HG03432 (cell line): ENCODE results near the gene TNS2.
"Not testable (repeated sequence)": the region's sequence is repeated elsewhere in the genome, so short reads cannot be mapped to it uniquely, and the experiment has no call there.

Experiments used
- ATAC-seq: cut with Tn5 transposase; IDR thresholded peaks from one replicate; pipeline ENCODE4 v1.9.1; 2021; ENCODE audit warnings: mild to moderate bottlenecking, moderate library complexity; ENCODE audit not compliant: unreplicated experiment

Gene TNS2

DNA sequence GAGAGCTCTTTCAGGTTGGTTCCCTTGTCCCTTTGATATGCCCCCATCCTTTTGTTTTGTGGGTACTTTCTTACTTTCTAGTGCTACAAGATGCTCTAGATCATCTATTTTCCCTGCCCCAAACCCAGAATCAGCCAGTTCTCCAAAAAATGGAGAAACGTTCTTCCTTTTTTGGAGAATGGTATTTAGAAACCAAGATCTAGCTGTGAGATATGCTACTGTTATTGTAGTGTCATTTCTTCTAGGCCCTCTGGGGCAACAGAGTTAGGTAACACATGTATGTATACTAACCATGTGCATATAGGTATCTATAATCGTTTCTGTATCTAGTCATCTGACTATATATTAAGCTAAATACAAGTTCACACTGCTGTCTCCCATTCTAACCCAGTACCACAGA is 40.7 kb downstream of the TNS2 start:
- ATAC-seq: no peak

DNA sequence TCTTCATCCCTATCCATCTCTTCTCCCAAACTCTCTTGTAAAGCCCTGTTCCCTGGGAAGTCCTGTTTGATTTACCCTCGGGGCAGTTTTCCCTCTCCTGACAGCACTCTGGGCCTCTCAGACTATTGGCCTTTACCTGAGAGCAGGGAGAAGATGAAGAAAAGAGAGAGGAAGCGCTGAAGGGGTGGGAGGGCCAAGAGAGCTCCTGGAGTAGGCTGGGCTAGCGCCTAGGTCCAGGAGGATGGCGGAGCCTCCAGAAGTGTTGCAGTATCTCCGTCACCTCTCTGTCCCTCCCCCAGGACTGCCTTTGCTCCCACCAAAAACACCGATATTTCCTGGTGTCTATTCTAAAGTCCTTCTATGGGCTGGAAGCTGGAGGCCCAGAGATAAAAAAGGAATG is 41.9 kb downstream of the TNS2 start:
- no peak for ATAC-seq

GRCh38 chr12:53093777-53094393 is 44.0 kb downstream of the TNS2 start:
- ATAC-seq: no peak

DNA sequence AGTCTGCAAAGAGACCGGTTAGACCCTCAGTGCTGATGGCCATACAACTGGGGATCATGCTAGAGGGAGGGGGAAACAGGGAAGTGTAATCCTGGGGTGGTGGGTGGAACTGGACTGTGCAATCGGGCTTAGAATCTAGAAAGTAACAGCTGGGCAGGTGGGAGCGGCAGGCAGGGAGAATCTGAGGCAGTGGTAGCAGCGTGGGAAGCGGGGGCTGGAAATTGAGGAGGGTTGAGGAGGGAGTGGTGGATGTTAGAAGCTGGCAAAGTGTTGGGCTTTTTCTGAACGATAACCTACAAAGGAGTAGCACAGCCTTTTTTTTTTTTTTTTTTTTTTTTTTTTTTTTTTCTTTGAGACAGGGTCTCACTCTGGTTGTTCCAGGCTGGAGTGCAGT is 44.5 kb downstream of the TNS2 start:
- no peak for ATAC-seq

GRCh38 chr12:53094796-53095595 is 45.1 kb downstream of the TNS2 start:
- ATAC-seq: not testable (repeated sequence)

DNA sequence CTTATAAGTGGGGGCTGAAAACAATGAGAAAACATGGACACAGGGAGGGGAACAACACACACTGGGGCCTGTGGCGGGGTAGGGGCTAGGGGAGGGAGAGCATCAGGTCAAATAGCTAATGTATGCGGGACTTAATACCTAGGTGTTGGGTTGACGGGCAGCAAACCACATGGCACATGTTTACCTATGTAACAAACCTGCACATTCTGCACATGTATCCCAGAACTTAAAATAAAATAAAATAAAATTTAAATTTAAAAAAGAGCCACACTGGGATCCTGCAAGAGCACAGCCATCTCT is 45.7 kb downstream of the TNS2 start:
- ATAC-seq: not testable (repeated sequence)

DNA sequence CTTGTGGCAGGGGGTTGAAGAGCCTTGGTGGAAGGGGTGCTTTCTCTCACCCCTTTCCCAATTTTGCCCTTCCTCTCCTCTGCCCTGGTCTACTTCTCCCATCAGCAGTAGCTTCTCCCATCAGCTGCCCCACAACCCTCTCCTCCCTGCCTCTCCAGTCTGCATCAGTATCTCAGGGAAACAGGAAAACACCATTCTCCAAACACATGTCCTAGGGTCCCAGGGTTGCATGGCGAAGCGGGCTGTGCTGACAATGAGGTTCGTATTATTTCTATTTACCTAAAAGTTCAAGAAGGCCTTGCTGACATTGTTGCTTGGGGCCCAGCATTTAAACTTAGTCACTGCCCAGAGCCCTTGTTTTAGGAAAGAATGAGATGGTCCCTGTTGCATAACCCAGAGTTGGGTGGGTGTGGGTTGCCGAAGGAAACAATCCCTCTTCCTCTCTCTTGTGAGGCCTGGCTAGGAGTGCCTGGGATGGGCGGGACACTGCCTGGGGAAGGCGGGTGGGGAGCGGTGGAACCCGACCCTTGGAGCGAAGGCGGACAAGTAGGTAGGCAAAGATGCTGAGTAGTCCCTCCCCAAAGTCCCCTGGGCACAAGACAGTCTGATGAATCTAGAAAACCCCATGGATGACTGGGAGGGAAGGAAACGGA is 46.4 kb downstream of the TNS2 start:
- no peak for ATAC-seq

GRCh38 chr12:53096759-53097158 is 46.9 kb downstream of the TNS2 start:
- no peak for ATAC-seq

GRCh38 chr12:53097207-53097563 is 47.3 kb downstream of the TNS2 start:
- ATAC-seq: no peak

DNA sequence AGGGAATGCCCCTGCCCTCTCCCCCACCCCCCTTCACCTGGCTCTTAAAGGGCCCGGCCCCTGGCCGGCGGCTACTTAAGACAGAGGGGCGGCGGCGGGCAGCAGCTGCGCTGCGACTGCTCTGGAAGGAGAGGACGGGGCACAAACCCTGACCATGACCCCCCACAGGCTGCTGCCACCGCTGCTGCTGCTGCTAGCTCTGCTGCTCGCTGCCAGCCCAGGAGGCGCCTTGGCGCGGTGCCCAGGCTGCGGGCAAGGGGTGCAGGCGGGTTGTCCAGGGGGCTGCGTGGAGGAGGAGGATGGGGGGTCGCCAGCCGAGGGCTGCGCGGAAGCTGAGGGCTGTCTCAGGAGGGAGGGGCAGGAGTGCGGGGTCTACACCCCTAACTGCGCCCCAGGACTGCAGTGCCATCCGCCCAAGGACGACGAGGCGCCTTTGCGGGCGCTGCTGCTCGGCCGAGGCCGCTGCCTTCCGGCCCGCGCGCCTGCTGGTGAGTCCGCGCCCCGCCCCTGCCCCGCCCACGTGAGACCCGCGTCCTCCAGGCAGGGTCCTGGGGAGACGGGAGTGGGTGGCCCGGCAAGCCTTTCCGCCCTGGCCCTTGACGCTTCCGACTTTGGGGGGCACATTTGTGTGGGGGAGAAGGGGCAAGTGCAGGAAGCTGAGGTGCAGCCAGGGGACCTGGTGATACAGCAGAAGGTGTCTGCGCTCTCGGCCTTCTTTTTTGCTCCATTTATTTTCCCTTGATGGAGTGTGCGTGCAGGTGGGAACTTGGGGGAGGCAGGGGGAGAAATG is 47.9 kb downstream of the TNS2 start, which contains the start of gene IGFBP6:
IGFBP6 (plus strand) TSS at position 104 of the 790 bp plus-strand sequence; CDS start at position 155, 51 bp downstream.
- peak; percentile 54 for ATAC-seq

GRCh38 chr12:53098354-53098981 is 48.6 kb downstream of the TNS2 start:
- no peak for ATAC-seq

DNA sequence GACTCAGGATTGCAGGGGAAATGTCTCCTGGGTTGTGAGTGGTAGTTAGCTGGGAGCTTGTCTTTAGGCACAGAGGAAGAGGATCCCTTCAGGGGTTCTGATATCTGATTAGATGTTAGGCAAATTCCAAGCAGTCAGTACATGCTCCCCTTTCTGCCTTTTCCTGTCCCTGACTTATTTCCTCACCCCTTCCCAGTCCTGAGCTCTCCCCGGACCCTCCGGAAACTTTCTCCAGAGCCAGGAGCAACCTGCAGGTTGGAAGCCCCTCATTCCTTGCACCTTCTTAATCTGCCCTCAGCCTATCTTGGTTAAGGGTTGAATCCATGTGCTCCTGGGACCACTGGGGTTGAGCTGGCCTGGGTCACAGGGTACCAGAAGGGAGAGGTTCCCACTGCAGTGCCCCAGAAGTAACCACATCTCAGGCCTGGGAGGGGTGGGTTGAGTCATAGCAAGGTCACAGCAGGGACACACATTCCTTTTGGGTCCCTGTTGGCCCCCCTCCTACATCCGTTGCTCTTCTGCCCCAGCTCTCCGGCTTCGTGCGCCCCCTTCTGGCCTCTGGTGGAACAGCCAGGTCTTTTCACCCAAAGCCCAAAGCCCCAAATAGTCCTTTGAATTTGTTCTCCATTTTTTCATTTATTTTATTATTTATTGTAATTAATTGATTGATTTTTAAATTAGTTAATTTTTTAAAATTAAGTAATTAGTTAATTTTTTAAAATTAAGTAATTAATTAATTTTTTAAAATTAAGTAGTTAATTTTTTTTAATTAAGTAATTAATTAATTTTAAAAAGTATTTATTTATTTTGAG is 49.4 kb downstream of the TNS2 start:
- no peak for ATAC-seq

DNA sequence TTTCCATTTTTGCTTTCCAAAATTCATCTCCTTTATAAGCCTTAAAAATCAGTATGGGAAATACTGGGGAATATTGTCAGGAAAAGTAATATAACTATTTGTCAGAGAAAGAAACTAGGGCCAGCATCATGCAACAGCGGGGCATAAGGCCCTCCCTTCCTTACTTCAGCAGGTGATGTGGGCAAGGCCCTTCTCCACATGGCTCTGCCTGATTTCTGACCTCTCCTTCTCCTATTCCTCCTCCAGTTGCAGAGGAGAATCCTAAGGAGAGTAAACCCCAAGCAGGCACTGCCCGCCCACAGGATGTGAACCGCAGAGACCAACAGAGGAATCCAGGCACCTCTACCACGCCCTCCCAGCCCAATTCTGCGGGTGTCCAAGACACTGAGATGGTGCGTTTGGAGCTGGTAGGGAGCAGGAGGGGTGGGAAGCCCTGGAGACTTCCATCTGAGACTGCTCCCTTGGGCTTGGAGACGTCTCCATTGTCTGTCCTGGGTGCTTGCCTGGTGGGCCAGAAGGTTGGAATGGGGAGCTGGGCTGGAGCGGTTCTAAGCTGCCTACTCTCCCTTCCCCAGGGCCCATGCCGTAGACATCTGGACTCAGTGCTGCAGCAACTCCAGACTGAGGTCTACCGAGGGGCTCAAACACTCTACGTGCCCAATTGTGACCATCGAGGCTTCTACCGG is 50.7 kb downstream of the TNS2 start:
- ATAC-seq: no peak

- ATAC-seq: no peak
Observed at GRCh38 chr12:53101266-53101665, 51.4 kb downstream of the TNS2 start.

GRCh38 chr12:53101931-53102781 is 52.3 kb downstream of the TNS2 start:
- no peak for ATAC-seq

GRCh38 chr12:53102883-53103807 is 53.3 kb downstream of the TNS2 start, which contains the start of gene SOAT2:
Gene SOAT2 (plus strand): TSS chr12:53103486. CDS start chr12:53103578, 92 bp downstream.
- ATAC-seq: peak; percentile 68

DNA sequence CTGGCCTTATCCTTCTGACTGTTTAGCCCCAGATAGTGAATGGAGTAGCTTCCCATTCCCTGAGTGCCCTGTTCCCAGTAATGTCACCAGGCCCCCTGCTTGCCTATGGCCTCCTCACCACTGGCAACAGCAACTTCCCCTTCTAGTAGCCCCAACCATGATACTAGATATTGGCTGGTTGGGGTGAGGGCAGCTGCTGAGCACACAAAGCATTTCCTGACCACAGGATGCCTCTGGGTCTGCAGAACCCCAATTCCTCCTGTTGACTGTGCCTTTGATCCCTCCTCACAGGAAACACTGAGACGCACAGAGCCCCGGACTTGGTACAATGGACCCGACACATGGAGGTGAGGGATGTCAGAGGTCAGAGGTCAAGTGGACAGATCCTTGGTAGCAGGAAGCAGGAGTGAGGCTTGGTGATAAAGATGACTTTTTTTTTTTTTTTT is 54.0 kb downstream of the TNS2 start:
- no peak for ATAC-seq
